Hepatocyte (in vitro differentiated cells): ENCODE measurements around the gene CHADL. TPM values are rescaled to one million over a fixed set of nuclear protein-coding genes. Genes with fewer than 3 reads are reported as not detected.

Experiments used
- DNase-seq: peaks from one replicate; pipeline ENCODE4 v3.0.0-alpha.2; 2016; ENCODE audit warnings: low spot score
- H2AFZ ChIP-seq: fragments of 200-600 bp; sonication (generic); 2 replicates; pipeline ENCODE4 v1.6.0; 2016; ENCODE audit warnings: antibody characterized with exemption, mild to moderate bottlenecking
- H3K27ac ChIP-seq: fragments of 200-600 bp; sonication (generic); 2 replicates; pipeline ENCODE4 v1.5.1; 2016; ENCODE audit warnings: mild to moderate bottlenecking
- H3K27me3 ChIP-seq: fragments of 200-600 bp; sonication (generic); 2 replicates; pipeline ENCODE4 v1.6.1; 2016
- H3K36me3 ChIP-seq: fragments of 200-600 bp; sonication (generic); replicated peaks from 2 replicates; pipeline ENCODE4 v1.5.1; 2016; ENCODE audit warnings: low read depth; ENCODE audit not compliant: insufficient read depth
- H3K4me1 ChIP-seq: fragments of 200-600 bp; sonication (generic); 2 replicates; pipeline ENCODE4 v1.5.1; 2016; ENCODE audit warnings: mild to moderate bottlenecking, moderate library complexity; ENCODE audit not compliant: insufficient read depth
- H3K4me2 ChIP-seq: fragments of 200-600 bp; sonication (generic); 2 replicates; pipeline ENCODE4 v1.6.0; 2016
- H3K4me3 ChIP-seq: fragments of 200-600 bp; sonication (generic); 2 replicates; pipeline ENCODE4 v1.5.1; 2016; ENCODE audit warnings: mild to moderate bottlenecking
- H3K79me2 ChIP-seq: fragments of 200-600 bp; sonication (generic); 2 replicates; pipeline ENCODE4 v1.6.0; 2017; ENCODE audit warnings: mild to moderate bottlenecking
- H3K9me2 ChIP-seq: fragments of 200-600 bp; sonication (generic); replicated peaks from 2 replicates; pipeline ENCODE4 v1.6.0; 2017; ENCODE audit warnings: mild to moderate bottlenecking; ENCODE audit not compliant: insufficient read depth
- H3K9me3 ChIP-seq: fragments of 200-600 bp; sonication (generic); 2 replicates; pipeline ENCODE4 v1.5.1; 2016; ENCODE audit warnings: low read depth, mild to moderate bottlenecking
- H4K20me1 ChIP-seq: fragments of 200-600 bp; sonication (generic); 2 replicates; pipeline ENCODE4 v1.6.0; 2016; ENCODE audit warnings: mild to moderate bottlenecking; ENCODE audit not compliant: insufficient read depth, poor library complexity, severe bottlenecking
- CTCF ChIP-seq: fragments of 200-600 bp; sonication (generic); IDR thresholded peaks from 2 replicates; pipeline ENCODE4 v1.5.1; 2016; ENCODE audit warnings: antibody characterized with exemption, mild to moderate bottlenecking; ENCODE audit not compliant: poor library complexity
- EZH2 ChIP-seq: fragments of 200-600 bp; sonication (generic); IDR thresholded peaks from 2 replicates; pipeline ENCODE4 v1.6.1; 2016; ENCODE audit warnings: antibody characterized with exemption, mild to moderate bottlenecking, borderline replicate concordance
- EZH2phosphoT487 ChIP-seq: fragments of 200-600 bp; sonication (generic); IDR thresholded peaks from one replicate; pipeline ENCODE4 v1.6.1; 2018; ENCODE audit warnings: antibody characterized with exemption, mild to moderate bottlenecking, low read depth, moderate library complexity; ENCODE audit not compliant: unreplicated experiment, severe bottlenecking
- WGBS: methylation state at CpG from one replicate; pipeline ENCODE4 v1.1.6; 2016; ENCODE audit warnings: low lambda C conversion rate; ENCODE audit errors: missing lambda C conversion rate; 5-methylcytosine and 5-hydroxymethylcytosine counted together
- polyA plus RNA-seq: library from polyadenylated mRNA; unstranded; fragments of >200 nt; fragmentation: Nextera tagmentation; extraction: Ambion mirVana; gene quantifications from 2 replicates; pipeline ENCODE4 v1.2.1, GENCODE V29; 2016
- total RNA-seq: library from RNA; depleted of rRNA; stranded (reverse); fragments of >200 nt; gene quantifications from 2 replicates; pipeline ENCODE4 v1.2.3, GENCODE V29; 2014

CHADL gene
- total and polyA plus RNA-seq, 2 experiments from 2014 or later: 1.00 to 1.4 TPM

- Histone ChIP-seq H3K4me3 (peak overlapping the region; percentile 52), H4K20me1 (no peaks in the 10 kb centered on the region), H3K36me3 (no peaks in the 10 kb centered on the region), H3K4me1 (peaks cover 4% of the 10 kb centered on the region), H3K27me3 (no peaks in the 10 kb centered on the region), H3K27ac (no peak overlapping the region), H2AFZ (peak overlapping the region; percentile 53), H3K9me2 (no peaks in the 10 kb centered on the region), H3K79me2 (no peaks in the 10 kb centered on the region), H3K4me2 (peak overlapping the region; percentile 74), H3K9me3 (no peaks in the 10 kb centered on the region)
- TF ChIP-seq EZH2 (no peak), CTCF (peak; percentile 64), EZH2phosphoT487 (no peak)
- WGBS: 32% methylated on average over 84 of the region's 97 CpGs
- peak; percentile 87 for DNase-seq
Measured at GRCh38 chr22:41237707-41238569, 2.8 kb downstream of the CHADL start.

GRCh38 chr22:41237036-41237706, 3.6 kb downstream of the CHADL start:
- H3K4me3 ChIP-seq: no peak overlapping the region

More at GRCh38 chr22:41237036-41237706, 3.6 kb downstream of the CHADL start:
- H2AFZ ChIP-seq: peak overlapping the region; percentile 53
- no peak overlapping the region for H3K27ac ChIP-seq
- H3K9me3 ChIP-seq: no peaks in the 10 kb centered on the region
- H3K36me3 ChIP-seq: no peaks in the 10 kb centered on the region
- H3K4me1 ChIP-seq: peaks cover 4% of the 10 kb centered on the region
- 62% methylated on average over 32 of the region's 33 CpGs for WGBS
- no peaks in the 10 kb centered on the region for H3K27me3 ChIP-seq
- H3K79me2 ChIP-seq: no peaks in the 10 kb centered on the region
- no peak for TF ChIP-seq EZH2
- no peak for TF ChIP-seq CTCF
- TF ChIP-seq EZH2phosphoT487: no peak
- DNase-seq: no peak
- H4K20me1 ChIP-seq: no peaks in the 10 kb centered on the region
- H3K9me2 ChIP-seq: no peaks in the 10 kb centered on the region
- peak overlapping the region; percentile 74 for H3K4me2 ChIP-seq
